RWPE1 (cell line): ENCODE results near the gene STT3A.

ENCODE experiments used
- CTCF ChIA-PET: fragments of 350-600 bp; sonication (Branson Sonifier 250); formaldehyde crosslinking; extraction: SDS; loops from one replicate; lab custom pipeline; 2021; lab: Yijun Ruan, JAX
- POLR2A ChIA-PET: fragments of 400-600 bp; formaldehyde crosslinking; extraction: SDS; loops from one replicate; lab custom pipeline; 2020; ENCODE audit warnings: antibody characterized with exemption; ENCODE audit not compliant: low non-redundant PET; lab: Yijun Ruan, JAX
- DNase-seq: peaks from one replicate; pipeline ENCODE4 v3.0.0; 2012; ENCODE audit warnings: low spot score
- H3K27ac ChIP-seq: fragments of 450-650 bp; 2 replicates; pipeline ENCODE4 v1.5.1; 2017
- TF ChIP-seq, protein P1 (sequence below): fragments of 450-650 bp; conservative IDR thresholded peaks from 2 replicates; pipeline ENCODE4 v1.5.1; 2017; ENCODE audit warnings: low read depth, mild to moderate bottlenecking

Gene STT3A

DNA sequence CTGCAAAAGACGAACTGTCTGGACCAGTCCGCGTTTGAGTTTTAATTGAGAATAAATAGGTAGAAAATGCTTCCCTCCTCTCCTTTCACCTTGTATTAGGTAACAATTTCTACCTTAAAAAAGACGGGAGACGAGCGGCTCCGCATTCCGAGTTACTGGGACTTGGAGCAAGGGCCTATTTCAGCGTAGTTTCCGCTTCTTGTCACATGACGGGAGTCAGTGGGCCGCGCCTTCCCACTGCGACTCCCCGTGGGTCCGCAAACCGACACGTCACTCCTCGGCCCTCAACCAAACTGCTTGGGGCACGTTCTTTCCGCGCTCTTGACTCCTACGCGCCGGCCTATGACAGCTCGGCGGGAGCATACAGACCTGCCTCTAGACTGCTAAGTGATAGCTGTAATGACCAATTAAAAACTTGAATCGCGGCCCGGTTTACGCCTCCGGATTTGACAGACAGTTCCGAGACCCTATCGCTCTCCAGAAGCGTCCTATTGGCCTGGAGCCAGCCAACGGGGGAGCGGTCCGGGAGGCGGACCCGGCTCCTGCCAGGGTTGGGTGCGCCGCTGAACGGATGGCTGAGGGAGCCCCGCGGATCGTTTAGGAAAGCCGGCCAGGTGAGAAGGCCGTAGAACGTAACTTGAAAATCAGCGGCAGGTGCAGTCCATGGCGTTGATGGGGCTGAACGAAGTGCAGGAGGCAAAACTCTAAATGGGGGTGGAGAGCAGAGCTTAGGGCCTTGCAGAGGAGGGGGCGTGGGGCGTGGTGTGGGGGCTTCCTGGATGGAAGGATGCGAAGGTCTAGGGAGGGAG lies at the start of gene STT3A:
STT3A (plus strand) TSS at position 548 of the 809 bp plus-strand sequence. CDS start 3,064 bp downstream, outside the sequence.
- ChIA-PET POLR2A (no interaction called here), CTCF (interaction anchor here (0.6 to 2.0 kb wide), 3 partner anchors 23 to 684 kb away, joined by 5 to 9 read pairs (median 8); partner anchors contain the start of gene EI24)
- peak; percentile 97 for DNase-seq
- peak within 1 kb of the TSS; percentile 92 for H3K27ac ChIP-seq
- TF ChIP-seq, protein P1, sequence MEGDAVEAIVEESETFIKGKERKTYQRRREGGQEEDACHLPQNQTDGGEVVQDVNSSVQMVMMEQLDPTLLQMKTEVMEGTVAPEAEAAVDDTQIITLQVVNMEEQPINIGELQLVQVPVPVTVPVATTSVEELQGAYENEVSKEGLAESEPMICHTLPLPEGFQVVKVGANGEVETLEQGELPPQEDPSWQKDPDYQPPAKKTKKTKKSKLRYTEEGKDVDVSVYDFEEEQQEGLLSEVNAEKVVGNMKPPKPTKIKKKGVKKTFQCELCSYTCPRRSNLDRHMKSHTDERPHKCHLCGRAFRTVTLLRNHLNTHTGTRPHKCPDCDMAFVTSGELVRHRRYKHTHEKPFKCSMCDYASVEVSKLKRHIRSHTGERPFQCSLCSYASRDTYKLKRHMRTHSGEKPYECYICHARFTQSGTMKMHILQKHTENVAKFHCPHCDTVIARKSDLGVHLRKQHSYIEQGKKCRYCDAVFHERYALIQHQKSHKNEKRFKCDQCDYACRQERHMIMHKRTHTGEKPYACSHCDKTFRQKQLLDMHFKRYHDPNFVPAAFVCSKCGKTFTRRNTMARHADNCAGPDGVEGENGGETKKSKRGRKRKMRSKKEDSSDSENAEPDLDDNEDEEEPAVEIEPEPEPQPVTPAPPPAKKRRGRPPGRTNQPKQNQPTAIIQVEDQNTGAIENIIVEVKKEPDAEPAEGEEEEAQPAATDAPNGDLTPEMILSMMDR, result no peak

DNA sequence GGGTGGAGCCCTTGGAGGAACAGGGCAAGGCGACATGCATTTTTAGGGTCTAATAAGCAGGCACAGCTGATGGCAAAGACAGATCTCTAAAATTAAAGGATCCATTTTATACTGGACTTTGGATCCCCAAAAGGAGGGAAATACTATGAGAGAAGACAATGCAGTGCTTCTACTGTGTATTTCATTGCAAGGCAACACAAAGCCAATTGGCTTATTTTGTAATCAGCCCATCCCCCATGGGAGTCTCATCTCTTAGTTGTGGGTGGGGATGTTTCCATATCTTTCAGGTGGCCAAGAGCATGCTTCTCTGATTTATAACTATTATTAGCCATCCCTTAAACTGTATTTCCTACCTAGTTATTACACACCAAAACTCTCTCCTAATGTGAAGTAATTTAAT lies 41.9 kb upstream of the STT3A start:
- CTCF ChIA-PET, result no interaction called here
- DNase-seq, result no peak
- no peak overlapping the region for H3K27ac ChIP-seq
- POLR2A ChIA-PET, result no interaction called here
- TF ChIP-seq, protein P1, result no peak

DNA sequence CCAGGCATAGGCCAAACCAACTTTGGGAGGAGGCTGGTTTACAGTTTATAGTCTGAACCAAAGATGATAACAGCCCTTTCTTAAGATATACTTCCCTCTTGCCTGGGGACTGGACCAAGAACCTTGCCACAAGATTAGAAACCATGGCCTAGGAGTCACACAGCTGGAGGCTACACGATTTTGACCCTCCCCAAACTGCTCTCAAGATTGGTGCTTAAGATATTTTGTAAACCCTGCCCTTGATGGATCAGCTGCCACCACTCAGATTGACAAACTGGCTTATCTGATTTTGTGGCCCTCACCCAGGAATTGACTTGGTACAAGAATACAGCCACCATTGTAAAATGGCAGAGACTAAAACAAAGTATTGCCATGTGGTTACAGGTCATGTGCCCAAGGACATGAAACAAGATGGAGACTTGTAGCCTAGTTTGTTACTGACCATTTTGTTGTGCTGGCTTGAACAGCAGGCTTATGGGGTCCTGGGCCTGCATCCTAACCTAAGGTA lies 40.8 kb upstream of the STT3A start:
- no peak overlapping the region for H3K27ac ChIP-seq
- DNase-seq, result no peak
- ChIA-PET CTCF (no interaction called here), POLR2A (no interaction called here)
- TF ChIP-seq, protein P1, result no peak

DNA sequence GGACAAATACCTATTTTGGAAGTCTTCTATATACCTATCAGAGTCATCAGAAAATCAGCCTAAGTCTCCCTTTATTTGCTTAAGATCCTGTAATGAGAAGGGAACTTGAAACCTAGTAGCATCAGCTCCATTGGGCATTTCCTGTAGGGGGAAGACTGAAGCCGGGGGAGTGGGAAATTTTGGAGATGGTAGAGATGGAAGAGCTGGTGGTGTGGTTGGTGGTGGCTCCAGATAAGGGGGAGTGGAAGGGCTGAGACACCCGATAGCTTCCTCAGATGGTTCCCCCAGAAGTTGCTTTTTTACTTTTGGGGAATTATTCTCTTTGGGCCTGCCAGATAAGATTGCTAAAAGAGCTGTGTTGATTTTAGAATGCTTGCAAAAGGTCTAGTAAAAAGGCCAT lies 39.7 kb upstream of the STT3A start:
- H3K27ac ChIP-seq, result no peak overlapping the region
- CTCF ChIA-PET, result interaction anchor here (0.6 kb wide), 1 partner anchor 37 kb away, joined by 4 read pairs; no protein-coding TSS in a partner anchor
- POLR2A ChIA-PET, result no interaction called here
- TF ChIP-seq, protein P1, result no peak
- DNase-seq, result no peak

DNA sequence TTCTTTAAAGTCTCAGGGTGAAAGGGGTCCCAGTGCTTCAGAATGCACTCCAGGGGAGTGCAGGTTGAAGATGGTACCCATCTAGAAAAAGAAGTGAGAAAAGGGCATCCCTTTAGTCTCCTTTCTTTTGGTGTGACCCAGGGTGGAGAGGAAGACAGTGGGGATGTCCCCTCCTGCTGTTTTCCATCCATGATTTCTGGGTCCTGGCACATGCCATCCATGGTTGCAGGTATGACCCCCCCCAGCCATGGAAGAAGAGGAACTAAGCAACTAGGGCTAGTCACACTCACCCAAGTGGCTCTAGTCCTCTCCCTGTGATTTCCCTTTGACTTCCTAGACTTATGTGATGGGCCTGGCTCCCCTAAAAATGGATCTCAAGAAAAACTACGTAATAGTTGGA lies 39.3 kb upstream of the STT3A start:
- H3K27ac ChIP-seq, result no peak overlapping the region
- TF ChIP-seq, protein P1, result no peak
- ChIA-PET CTCF (no interaction called here), POLR2A (no interaction called here)
- DNase-seq, result no peak

DNA sequence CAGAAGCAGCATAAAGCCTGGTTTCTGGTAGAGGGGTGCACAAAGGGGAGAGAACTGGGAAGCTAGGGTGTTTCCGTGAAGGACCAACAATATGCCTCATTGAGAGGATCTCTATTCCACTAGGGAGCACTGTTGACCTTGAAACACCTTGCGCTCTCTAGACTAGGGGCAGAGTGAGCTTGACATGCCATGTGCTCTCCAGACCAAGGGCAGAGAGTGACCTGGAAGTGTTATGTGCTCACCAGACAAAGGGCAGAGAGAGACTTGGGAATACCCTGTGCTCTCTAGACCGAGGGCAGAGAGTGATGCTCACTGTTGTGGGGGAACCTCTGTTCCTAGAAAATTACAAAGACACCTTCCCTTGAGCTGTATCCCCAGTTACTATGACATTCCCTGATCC lies 38.6 kb upstream of the STT3A start:
- TF ChIP-seq, protein P1, result no peak
- no peak overlapping the region for H3K27ac ChIP-seq
- DNase-seq, result no peak
- CTCF ChIA-PET, result no interaction called here
- POLR2A ChIA-PET, result no interaction called here
